SU-DHL-6 (cell line): ENCODE data around the gene DDX10.

Experiments used
- CTCF ChIP-seq: fragments of 200-600 bp; sonication (generic); IDR thresholded peaks from one replicate; pipeline ENCODE4 v1.5.1; 2017; ENCODE audit warnings: antibody characterized with exemption, mild to moderate bottlenecking, low read length, moderate library complexity; ENCODE audit not compliant: insufficient read depth, poor library complexity, severe bottlenecking
- EZH2phosphoT487 ChIP-seq: fragments of 200-600 bp; sonication (generic), shearing (Covaris generic); conservative IDR thresholded peaks from 2 replicates; pipeline ENCODE4 v1.6.1; 2018; ENCODE audit warnings: mild to moderate bottlenecking, antibody characterized with exemption, low read length, moderate library complexity, mixed read lengths

GRCh38 chr11:108622341-108622740, 42.5 kb upstream of the DDX10 start:
- TF ChIP-seq CTCF (no peak), EZH2phosphoT487 (no peak)
